ENCODE measurements around the gene MRPL45.
"Not testable (repeated sequence)": the region's sequence is repeated elsewhere in the genome, so short reads cannot be mapped to it uniquely, and the experiment has no call there.

The MRPL45 gene

DNA sequence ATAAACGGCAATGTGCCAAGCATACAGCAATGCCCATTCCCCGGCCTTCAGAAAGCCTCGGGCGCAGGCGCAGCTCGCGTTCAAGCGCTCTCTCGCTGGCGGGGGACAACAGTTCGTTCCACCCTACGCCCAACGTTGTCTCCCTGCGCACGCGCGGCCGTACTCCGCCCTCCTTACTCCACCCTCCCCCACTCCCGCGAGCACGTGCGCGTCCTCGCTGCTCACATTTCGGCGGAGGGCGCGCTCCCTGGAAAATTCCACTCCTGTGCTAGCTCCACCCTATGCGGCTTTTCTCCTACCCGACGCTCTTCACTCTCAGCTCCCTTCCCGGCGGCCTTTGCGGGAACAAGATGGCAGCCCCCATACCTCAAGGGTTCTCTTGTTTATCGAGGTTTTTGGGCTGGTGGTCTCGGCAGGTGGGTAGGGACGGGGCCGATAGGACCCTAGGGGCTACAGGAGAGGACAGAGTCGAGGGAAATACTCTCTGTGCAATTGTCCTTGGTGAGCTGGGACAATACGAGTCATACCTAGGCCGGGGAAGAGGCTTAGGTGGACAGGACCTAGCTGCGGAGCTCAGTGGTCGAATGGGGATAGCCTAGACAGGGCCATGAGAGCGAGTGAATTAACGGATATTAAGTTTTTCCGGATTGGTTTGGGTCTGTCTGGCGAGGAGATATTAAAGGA, at the start of gene MRPL45:
MRPL45 (plus strand) TSS at position 335 of the 684 bp plus-strand sequence; CDS start at position 351, 16 bp downstream.
- FAIRE-seq = not testable (repeated sequence)
- peak; percentile 97 for DNase-seq (ENCODE audit: insufficient read length, low spot score)

GRCh38 chr17:38253191-38253590, 43.8 kb upstream of the MRPL45 start:
- not testable (repeated sequence) for FAIRE-seq; DNase-seq (ENCODE audit: insufficient read length, low spot score)

DNA sequence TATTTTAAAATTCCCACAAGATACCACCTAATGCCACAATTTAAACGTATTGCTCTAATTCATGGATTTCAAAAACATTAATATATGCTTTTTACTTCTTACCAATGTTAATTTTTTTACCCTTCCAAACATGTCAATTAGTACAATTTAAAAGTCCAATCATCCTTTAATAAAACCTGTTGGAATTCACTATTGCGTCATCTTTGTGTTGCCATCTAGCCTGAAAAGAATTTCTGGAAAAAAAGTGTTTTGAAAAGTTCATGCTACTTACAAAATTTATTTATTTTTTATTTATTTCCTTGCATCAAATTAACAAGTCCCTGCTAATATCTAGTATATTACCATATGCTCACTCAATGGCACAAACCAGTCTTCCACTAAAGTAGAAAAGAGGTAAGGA, 42.6 kb upstream of the MRPL45 start:
- DNase-seq (ENCODE audit: insufficient read length, low spot score); FAIRE-seq: not testable (repeated sequence)

- FAIRE-seq = not testable (repeated sequence)
- DNase-seq (ENCODE audit: insufficient read length, low spot score) = peak; percentile 80
These were observed 39.9 kb upstream of the MRPL45 start for GRCh38 chr17:38257013-38257621.

GRCh38 chr17:38265974-38266506, 30.9 kb upstream of the MRPL45 start:
- not testable (repeated sequence) for DNase-seq (ENCODE audit: insufficient read length, low spot score); FAIRE-seq

- not testable (repeated sequence) for DNase-seq (ENCODE audit: insufficient read length, low spot score); FAIRE-seq
These were observed 30.4 kb upstream of the MRPL45 start for GRCh38 chr17:38266571-38266970.

DNA sequence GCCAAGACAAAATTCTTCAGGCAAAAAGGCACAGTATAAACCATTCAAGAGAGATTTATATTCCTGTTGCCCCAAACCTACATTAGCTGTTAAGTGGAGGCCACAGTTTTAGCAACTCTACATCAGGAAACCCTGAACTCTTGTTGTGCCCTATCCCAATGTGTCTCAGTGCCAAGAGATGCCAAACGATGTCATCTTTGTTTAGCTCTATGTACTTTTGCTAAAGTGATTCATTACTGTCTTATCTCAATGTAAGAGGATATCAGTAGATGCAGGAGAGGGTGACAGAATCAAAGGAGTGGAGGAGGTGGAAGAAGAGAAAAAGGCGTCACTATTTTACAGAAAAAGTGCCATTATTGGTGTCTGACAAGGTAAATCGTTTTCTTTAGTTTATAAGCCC, 28.8 kb upstream of the MRPL45 start:
- not testable (repeated sequence) for FAIRE-seq; DNase-seq (ENCODE audit: insufficient read length, low spot score)

- not testable (repeated sequence) for FAIRE-seq; DNase-seq (ENCODE audit: insufficient read length, low spot score)
These were observed 27.9 kb upstream of the MRPL45 start for GRCh38 chr17:38269045-38269444.

GRCh38 chr17:38269552-38269951, 27.4 kb upstream of the MRPL45 start:
- DNase-seq (ENCODE audit: insufficient read length, low spot score); FAIRE-seq: not testable (repeated sequence)

DNA sequence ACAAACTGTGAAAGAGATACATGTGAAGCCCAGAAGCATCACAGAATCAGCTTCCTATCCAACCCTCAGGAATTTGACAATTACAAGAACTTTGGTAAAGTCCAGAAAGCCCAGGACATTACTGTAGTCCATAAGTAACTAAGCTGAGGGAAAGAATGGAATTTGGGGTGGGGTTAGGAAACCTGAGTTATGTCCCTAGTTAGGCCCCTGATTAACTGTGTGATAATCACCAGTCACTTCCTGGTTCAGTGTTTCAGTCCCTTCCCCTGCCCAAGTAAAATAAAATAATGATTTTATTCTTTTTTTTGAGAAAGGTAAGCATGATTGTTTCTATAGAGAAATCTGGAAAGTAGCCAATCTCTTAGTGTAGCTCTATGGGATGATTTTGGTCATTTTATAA, 11.0 kb upstream of the MRPL45 start:
- not testable (repeated sequence) for FAIRE-seq

GRCh38 chr17:38286501-38287091, 10.4 kb upstream of the MRPL45 start:
- DNase-seq (ENCODE audit: insufficient read length, low spot score); FAIRE-seq: not testable (repeated sequence)

More for the DNA sequence above, 11.0 kb upstream of the MRPL45 start:
- not testable (repeated sequence) for DNase-seq (ENCODE audit: insufficient read length, low spot score)

DNA sequence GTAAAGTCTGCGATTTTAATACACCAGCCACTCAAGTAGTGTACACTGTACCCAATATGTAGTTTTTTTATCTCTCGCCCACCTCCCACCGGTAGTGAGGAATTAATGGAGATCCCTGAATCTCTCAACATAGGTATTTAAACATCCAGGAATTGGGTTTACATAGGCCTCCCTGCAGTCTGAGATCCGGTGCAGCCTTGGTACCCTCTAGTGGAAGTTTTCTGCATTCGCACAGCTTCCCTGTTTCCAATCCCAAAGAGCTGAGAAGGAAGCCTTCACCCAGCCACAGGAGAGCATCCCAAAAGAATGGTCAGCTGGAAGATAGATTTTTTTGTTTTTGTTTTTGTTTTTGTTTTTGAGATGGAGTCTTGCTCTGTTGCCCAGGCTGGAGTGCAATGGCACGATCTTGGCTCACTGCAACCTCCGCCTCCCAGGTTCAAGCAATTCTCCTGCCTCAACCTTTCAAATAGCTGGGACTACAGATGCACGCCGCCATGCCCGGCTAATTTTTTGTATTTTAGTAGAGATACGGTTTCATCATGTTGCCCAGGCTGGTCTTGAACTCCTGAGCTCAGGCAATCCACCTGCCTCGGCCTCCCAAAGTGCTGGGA, 8.6 kb upstream of the MRPL45 start:
- not testable (repeated sequence) for DNase-seq (ENCODE audit: insufficient read length, low spot score); FAIRE-seq

DNA sequence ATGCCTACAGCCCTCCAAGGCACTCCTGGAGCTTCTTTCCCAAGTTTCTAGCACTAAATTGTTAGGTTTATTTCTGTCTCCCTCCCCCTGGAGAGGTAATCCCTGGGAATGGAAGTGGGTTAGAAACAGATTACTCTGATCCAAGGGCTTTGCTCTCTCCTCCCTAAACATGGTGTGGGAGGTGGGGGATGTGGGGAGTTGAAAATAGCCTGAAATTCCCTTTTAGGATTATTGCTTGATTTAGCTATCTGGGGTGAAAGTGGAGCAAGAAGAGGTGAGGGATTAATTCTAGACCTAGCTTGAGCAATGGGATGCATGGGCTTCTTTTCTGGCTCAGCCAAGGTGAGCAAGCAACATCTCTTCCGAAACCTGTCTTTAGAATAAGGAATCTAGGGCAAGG, 7.2 kb upstream of the MRPL45 start:
- not testable (repeated sequence) for FAIRE-seq

GRCh38 chr17:38295602-38296365, 1.2 kb upstream of the MRPL45 start:
- FAIRE-seq; DNase-seq (ENCODE audit: insufficient read length, low spot score): not testable (repeated sequence)

More for the DNA sequence above, 7.2 kb upstream of the MRPL45 start:
- not testable (repeated sequence) for DNase-seq (ENCODE audit: insufficient read length, low spot score)

- FAIRE-seq (no peak), DNase-seq (ENCODE audit: insufficient read length, low spot score) (no peak)
These were observed 18.5 kb downstream of the MRPL45 start for GRCh38 chr17:38315497-38315896.

DNA sequence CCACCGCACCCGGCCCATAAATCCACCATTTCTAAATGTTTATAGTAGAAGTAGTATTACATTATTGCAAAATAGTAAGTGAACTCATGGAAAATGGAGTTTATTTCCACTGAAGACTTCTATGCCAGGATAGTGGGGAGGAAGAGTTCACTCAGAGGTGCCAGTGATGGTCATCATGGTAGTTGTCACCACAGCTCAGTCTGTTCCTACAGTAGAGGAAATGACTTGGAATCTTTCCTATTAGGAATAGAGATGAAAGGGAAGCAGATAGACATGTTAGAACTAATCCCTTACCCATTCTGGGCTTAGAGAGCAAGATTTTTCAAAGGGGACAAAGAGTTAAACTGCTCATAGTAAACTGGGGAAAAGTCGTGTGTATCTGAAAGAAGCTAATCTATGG, 20.1 kb downstream of the MRPL45 start:
- FAIRE-seq (no peak), DNase-seq (ENCODE audit: insufficient read length, low spot score) (no peak)

DNA sequence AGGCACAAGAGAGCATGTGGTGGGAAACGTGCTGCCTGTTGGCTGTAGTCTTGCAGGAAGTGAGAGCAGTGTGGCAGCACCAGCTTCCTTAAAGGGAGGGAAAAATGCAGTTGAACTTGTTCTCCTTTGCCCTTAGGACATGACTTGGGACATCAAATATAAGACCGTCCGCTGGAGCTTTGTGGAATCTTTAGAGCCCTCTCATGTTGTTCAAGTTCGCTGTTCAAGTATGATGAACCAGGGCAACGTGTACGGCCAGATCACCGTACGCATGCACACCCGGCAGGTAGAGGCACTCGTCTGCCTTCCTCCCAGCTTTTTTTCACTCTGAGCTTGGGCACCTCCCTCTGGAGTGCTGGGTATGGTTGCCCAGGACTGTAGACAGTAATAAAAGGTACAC, 23.5 kb downstream of the MRPL45 start:
- no peak for FAIRE-seq
- DNase-seq (ENCODE audit: insufficient read length, low spot score) = no peak

- peak; percentile 78 for DNase-seq (ENCODE audit: insufficient read length, low spot score)
- FAIRE-seq = no peak
These were observed 25.3 kb downstream of the MRPL45 start for GRCh38 chr17:38322156-38322779.

DNA sequence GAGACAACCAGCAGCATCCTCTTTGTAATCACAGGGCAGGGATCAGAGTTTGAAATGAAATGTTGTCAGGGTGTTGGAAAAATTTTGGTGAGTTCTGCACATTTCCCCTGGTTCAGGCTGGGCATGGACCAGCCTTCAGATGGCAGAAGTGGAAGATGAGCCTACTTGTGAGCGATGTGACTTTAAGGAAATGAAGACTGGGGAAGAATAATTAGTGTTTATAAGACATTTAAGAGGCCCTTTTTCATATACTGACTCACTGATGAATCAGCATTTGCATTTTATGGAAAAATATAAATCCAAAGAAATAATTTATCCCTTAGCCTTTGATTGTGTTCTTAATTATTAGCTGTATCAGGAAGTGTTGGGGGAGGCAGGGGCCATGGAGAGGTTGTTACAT, 25.9 kb downstream of the MRPL45 start:
- DNase-seq (ENCODE audit: insufficient read length, low spot score) (no peak), FAIRE-seq (no peak)

Measured in HTR-8/SVneo (cell line).